Fibroblast of pulmonary artery (primary cell): ENCODE measurements around the gene NEDD8.
"Not testable (repeated sequence)": the region's sequence is repeated elsewhere in the genome, so short reads cannot be mapped to it uniquely, and the experiment has no call there.

ENCODE experiments used
- DNase-seq: peaks from one replicate; pipeline ENCODE4 v3.0.0-alpha.2; 2010; ENCODE audit warnings: low read depth
- H3K4me3 ChIP-seq: replicated peaks from 2 replicates; pipeline ENCODE4 v1.5.1; 2011; ENCODE audit warnings: low read depth, mild to moderate bottlenecking, control low read depth, low read length, moderate library complexity
- TF ChIP-seq, protein P1 (sequence below): IDR thresholded peaks from 2 replicates; pipeline ENCODE4 v1.5.1; 2011; ENCODE audit warnings: mild to moderate bottlenecking, control low read depth, low read length, inconsistent platforms; ENCODE audit errors: missing control alignments

The NEDD8 gene

GRCh38 chr14:24219521-24219920 lies 12.6 kb downstream of the NEDD8 start:
- TF ChIP-seq, protein P1, sequence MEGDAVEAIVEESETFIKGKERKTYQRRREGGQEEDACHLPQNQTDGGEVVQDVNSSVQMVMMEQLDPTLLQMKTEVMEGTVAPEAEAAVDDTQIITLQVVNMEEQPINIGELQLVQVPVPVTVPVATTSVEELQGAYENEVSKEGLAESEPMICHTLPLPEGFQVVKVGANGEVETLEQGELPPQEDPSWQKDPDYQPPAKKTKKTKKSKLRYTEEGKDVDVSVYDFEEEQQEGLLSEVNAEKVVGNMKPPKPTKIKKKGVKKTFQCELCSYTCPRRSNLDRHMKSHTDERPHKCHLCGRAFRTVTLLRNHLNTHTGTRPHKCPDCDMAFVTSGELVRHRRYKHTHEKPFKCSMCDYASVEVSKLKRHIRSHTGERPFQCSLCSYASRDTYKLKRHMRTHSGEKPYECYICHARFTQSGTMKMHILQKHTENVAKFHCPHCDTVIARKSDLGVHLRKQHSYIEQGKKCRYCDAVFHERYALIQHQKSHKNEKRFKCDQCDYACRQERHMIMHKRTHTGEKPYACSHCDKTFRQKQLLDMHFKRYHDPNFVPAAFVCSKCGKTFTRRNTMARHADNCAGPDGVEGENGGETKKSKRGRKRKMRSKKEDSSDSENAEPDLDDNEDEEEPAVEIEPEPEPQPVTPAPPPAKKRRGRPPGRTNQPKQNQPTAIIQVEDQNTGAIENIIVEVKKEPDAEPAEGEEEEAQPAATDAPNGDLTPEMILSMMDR, result no peak
- DNase-seq, result no peak
- no peak overlapping the region for H3K4me3 ChIP-seq

DNA sequence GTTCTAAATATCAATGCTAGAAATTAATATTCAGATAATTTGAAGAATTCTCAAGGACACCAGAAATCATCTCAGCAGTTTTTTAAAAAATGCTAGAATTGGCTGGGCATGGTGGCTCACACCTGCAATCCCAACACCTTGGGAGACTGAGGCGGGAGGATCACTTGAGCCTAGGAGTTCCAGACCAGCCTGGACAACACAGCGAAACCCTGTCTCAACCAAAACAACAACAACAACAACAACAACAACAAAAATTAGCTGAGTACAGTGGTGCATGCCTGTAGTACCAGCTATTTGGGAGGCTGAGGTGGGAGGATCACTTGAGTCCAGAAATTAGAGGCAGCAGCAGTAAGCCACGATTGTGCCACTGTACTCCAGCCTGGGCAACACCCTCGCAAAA lies 13.1 kb downstream of the NEDD8 start:
- no peak overlapping the region for H3K4me3 ChIP-seq
- TF ChIP-seq, protein P1, result no peak
- no peak for DNase-seq

GRCh38 chr14:24216876-24217275 lies 15.3 kb downstream of the NEDD8 start:
- not testable (repeated sequence) for H3K4me3 ChIP-seq, DNase-seq

- no peak for DNase-seq
- H3K4me3 ChIP-seq, result peak overlapping the region; percentile 85
- TF ChIP-seq, protein P1, result no peak
Observed at GRCh38 chr14:24216345-24216699, 15.8 kb downstream of the NEDD8 start.

DNA sequence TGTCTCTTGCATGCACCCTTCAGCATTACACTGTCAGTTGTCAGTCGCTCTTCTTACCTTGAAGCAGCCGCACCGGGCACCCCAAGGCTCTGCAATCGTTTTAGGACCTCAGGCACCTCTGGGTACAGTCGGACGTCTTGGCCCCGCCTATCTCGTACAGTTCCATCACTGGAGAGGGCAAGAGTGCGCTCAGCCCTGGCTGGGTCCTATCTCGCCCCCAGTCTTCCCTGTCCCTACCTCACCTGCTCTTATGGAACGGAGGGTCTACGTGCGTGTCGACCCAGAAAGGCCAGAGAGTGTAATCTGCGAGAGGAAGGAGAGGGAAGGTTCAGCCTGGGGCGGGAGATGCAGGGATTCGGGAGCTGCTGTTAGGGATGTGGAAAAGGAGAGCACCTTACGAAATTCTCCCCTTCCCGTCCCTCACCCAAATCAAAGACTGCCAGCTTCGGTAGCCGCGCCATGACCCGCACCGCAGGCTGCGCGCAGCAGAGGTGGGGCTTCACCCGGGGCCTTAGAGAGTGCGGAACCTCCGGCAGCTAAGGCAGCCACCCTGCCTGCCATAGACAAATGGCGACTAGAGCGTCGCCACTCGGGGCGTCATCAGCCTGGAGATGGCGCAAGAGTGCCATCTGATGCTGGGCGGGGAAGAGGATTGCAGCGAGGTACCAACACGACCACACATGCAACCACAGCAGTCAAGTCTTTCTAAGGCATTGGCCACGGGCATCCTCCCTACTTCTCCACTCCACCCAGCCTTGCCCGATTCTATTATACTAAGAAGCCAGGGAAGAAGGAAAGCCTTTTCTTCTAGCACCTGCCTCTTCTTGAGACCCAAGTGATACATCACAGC lies 16.4 kb downstream of the NEDD8 start, which contains the start of gene MDP1:
MDP1 (minus strand) TSS at position 572 of the 850 bp plus-strand sequence; CDS start at position 461, 111 bp downstream.
- H3K4me3 ChIP-seq, result peak within 1 kb of the TSS; percentile 85
- peak; percentile 89 for DNase-seq
- TF ChIP-seq, protein P1, result peak; percentile 31

DNA sequence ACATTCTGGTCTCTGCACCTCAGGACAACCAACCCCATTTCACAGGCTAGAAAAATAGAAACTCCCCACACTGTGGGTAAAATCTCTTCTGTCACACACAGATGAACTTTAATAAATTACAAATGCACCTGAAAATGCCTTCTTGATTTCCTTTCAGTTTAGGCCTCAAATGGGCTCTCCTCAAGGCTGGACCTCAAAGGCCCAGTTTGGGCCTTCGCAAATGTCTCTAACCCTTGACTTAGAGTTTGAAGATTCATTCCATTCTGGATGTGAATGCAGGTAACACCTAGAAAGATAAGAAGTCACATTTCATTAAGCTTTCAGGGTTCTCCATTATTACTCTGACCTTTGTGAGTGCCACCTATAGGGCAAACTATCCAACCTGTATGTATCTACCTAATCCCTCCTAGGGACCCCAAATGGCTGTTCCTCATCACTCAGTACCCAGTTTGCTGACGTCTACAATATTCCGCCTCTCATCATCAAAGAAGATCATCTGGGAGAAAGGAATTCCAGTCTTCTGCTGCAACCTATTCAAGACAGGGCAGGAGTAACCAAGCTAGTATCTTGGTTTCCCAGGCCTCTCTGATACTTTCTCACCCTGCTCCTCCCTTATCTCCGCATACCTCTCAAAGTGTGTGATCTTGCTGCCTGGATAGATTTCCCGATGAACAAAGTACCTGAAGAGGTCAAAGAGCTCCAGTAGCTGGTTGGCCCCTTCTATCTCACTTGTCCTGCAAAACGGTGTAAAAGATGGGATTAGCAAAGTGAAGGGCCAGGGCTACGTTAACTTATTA lies 18.1 kb downstream of the NEDD8 start:
- TF ChIP-seq, protein P1, result no peak
- H3K4me3 ChIP-seq, result peak overlapping the region; percentile 64
- no peak for DNase-seq
